HG02610 (cell line): Measurements from ENCODE around the gene DNAJB1.
"Not testable (repeated sequence)": the region's sequence is repeated elsewhere in the genome, so short reads cannot be mapped to it uniquely, and the experiment has no call there.

Source experiments
- ATAC-seq: cut with Tn5 transposase; IDR thresholded peaks from one replicate; pipeline ENCODE4 v1.9.1; 2021; ENCODE audit warnings: mild to moderate bottlenecking, moderate library complexity; ENCODE audit not compliant: unreplicated experiment

DNAJB1 gene

DNA sequence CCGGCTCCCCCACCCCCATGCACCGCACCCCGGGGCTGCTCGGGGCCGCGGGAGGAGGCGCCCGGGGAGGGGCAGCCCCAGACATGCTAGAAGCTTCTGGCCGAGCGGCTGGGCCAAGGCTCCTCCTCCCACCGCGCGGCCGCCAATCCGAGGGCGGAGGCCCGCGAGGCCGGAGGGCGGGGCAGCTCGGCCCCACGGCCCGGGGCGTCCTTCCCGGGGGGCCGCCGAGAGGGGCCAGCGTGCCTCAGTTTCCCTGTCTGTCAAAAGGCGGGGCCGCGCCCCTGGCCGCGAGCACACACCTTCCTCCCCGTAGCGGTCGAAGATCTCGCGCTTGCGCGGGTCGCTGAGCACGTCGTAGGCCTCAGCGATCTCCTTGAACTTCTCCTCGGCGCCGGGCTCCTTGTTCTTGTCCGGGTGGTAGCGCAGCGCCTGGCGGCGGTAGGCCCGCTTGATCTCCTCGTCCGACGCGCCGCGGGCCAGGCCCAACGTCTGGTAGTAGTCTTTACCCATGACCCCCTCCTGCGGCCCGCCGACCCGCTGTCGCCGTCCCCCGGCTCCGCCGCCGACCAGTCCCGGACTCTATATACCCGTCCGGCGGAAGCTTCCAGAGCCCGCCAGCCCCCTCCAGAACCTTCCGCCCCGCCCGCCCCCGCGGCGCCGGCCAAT lies at the start of gene DNAJB1:
Gene DNAJB1 (minus strand): TSS at position 558 of the 666 bp plus-strand sequence. CDS start 48 bp downstream, at position 510.
- peak; percentile 51 for ATAC-seq

- ATAC-seq = no peak
Measured at GRCh38 chr19:14567079-14567478, 48.9 kb upstream of the DNAJB1 start.

DNA sequence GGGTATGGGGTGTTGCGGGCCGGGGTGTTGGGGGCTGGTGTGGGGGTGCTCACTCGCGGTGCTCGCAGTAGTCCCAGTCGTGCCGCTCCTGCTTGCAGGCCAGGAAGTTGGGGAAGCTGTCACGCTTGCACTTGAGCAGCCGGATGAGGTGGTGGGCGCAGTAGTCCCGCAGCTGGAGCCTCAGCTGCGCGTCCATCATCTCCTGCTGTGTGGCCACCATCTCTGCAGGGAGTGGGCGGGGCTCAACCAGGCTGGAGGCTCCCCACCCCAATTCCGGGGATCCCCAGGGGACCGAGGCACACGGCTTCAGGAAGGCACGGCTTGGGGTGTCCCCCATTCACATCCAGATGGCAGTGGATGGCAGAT lies 48.5 kb upstream of the DNAJB1 start:
- ATAC-seq = no peak

- ATAC-seq = no peak
Measured at GRCh38 chr19:14565765-14566711, 47.8 kb upstream of the DNAJB1 start.

GRCh38 chr19:14565298-14565679 lies 47.1 kb upstream of the DNAJB1 start:
- ATAC-seq = no peak

- not testable (repeated sequence) for ATAC-seq
Measured at GRCh38 chr19:14564652-14565297, 46.6 kb upstream of the DNAJB1 start.

GRCh38 chr19:14563989-14564651 lies 45.9 kb upstream of the DNAJB1 start:
- no peak for ATAC-seq

DNA sequence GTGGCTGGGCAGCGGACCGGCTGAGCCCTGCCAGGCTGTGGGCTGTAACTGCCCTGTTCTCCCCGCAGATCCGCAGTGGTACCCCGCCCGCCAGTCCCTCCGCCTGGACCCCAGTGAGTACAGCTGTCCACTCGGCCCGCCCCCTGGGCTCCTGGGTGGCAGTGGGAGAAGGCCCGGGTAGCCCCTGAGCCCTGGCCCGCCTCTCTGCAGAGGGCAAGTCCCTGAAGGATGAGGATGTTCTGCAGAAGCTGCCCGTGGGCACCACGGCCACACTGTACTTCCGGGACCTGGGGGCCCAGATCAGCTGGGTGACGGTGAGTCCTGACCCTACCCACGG lies 45.4 kb upstream of the DNAJB1 start:
- ATAC-seq = no peak

GRCh38 chr19:14562660-14563589 lies 44.7 kb upstream of the DNAJB1 start:
- ATAC-seq = no peak

GRCh38 chr19:14561847-14562351 lies 43.7 kb upstream of the DNAJB1 start:
- no peak for ATAC-seq

DNA sequence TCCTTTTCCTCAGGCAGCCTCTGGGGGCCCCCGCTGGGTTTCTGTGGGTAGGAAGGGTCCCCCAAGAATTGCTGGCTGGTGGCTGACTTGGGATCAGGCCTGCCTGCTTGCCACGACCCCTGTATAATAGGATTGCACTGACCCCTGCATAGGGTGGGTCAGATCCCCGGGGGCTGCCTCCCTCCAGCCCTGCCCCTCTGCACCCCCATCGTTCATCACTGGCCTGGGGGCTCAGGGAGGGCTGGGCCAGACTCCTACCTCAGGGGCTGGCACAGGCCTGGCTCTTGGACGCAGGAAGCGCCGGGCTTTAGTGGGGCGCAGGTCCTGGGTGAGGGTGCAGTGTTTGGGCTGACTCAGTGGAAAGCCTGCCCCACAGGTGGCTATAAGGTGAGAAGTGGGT lies 43.1 kb upstream of the DNAJB1 start:
- ATAC-seq = no peak

GRCh38 chr19:14560776-14561108 lies 42.5 kb upstream of the DNAJB1 start:
- no peak for ATAC-seq

DNA sequence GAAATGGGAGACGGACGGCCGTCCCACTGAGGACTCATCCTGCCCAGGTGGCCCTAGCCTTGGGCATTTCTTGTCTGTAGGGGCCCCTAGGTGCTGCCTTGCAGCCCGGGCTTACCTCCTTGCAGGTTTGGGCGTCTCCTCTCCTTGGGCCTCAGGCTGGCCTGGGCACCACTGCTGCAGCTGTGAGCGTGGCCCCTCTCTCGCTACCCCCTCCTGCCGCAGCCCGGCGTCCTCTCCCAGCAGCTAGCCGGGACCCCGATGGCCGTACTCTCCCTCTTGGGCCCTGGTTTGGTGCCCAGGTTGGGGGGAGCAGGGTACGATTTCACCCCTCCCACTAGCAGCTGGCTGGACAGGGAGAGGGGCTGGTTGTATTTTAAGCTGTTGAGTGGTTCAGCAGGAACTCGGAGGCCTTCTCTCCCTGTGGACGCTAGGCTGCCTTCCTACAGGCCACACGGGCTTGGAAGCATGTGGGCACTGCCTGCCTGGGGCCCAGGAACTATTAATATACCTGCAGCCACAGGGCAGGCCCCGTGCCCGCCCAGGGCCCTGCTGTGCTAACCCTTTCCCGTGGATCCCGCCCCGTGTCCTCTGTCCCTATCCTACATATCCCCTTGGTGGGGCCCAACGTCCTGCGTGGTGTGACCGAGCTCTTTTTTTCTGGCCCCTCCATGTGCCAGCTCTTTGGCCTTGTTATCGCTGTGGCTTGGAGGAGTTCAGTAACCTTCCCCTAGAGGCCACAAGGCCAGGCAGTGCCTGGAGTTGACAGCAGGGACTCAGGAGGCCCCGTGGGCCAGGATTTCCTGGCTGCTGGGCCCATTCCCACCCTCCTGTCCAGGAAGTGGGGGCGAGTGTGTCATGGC lies 41.9 kb upstream of the DNAJB1 start:
- no peak for ATAC-seq

DNA sequence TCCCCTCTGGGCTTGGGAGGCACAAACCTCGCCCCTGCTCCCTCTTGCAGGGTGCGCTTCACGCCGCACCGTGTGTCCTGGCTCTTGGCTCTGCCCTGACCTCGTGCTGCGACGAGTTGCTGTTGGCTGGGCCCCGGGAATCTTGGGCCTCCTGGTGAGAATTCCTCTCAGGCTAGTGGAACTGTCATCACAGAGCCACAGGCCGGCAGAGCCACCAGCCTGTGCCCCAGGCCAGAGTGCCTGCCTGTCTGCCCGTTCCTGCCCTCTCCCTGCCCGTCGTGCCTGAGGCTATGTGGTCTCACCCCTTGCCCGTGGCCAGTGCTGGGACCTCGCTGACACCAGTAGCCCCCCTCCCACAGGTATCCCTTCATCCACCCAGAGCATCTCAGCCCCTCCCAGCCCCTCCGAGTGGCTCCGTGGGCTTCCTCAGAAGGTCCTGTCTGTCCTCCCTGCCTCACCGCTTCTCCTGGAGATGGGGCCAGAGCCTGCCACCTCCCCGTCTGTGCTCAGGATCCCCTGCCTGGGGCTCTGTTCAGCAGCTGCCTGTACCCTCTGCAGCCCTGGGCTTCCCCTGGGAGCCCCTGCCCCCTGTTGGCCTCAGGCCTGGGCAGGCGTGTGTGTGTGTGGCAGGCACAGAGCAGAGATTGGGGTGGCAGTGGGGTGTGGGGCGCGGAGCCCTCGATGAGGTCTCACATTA lies 40.3 kb upstream of the DNAJB1 start:
- no peak for ATAC-seq

DNA sequence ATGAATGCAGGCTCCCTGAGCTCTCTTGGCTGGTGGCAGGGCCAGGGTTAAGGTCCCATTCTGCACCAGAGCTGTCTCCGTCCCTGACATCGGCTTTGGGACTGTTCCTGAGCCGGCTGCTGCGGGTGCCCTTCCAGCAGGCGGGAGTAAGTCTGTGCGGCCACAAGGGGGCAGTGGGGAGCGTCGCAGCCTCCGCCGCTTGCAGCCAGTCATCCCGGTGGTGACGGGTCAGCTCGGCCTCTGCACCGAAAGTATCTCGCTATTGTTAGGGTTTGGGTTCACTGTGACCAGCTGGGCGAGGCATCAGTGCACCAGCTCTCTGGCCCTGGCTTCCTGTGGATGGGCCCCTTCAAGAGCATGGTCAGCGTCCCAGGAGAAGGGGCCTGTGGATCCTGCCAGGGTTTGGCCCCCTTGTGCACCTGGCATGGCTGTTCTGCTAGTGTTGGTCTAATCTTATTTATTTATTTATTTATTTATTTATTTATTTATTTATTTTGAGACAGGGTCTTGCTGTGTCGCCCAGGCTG lies 38.5 kb upstream of the DNAJB1 start:
- no peak for ATAC-seq

GRCh38 chr19:14555918-14556661 lies 37.9 kb upstream of the DNAJB1 start:
- ATAC-seq = no peak

GRCh38 chr19:14554382-14554812 lies 36.2 kb upstream of the DNAJB1 start:
- ATAC-seq = no peak

GRCh38 chr19:14553939-14554243 lies 35.7 kb upstream of the DNAJB1 start:
- ATAC-seq = no peak
